Transverse colon (tissue), 4 donors: ENCODE data around the gene LRRC75A.

ENCODE experiments used
- POLR2AphosphoS5 ChIP-seq, 3 donors: sonication (generic); formaldehyde crosslinking; IDR thresholded peaks; one replicate each; pipeline ENCODE4 v1.6.1; 2016; ENCODE audit warnings: antibody characterized with exemption in 3 of 3
- TF ChIP-seq, protein P1 (sequence below), 5 experiments: fragments of 200-600 bp in 3 of 5; fragments of 450-650 bp in 2 of 5; sonication (generic) in 3 of 5; IDR thresholded peaks; 1 replicate in 2 of 5; 2 replicates in 3 of 5; pipeline ENCODE4 v1.5.1; 2016 to 2017; ENCODE audit warnings: antibody characterized with exemption in 5 of 5, inconsistent platforms in 3 of 5, mild to moderate bottlenecking in 2 of 5, moderate library complexity in 1 of 5

- TF ChIP-seq, protein P1, sequence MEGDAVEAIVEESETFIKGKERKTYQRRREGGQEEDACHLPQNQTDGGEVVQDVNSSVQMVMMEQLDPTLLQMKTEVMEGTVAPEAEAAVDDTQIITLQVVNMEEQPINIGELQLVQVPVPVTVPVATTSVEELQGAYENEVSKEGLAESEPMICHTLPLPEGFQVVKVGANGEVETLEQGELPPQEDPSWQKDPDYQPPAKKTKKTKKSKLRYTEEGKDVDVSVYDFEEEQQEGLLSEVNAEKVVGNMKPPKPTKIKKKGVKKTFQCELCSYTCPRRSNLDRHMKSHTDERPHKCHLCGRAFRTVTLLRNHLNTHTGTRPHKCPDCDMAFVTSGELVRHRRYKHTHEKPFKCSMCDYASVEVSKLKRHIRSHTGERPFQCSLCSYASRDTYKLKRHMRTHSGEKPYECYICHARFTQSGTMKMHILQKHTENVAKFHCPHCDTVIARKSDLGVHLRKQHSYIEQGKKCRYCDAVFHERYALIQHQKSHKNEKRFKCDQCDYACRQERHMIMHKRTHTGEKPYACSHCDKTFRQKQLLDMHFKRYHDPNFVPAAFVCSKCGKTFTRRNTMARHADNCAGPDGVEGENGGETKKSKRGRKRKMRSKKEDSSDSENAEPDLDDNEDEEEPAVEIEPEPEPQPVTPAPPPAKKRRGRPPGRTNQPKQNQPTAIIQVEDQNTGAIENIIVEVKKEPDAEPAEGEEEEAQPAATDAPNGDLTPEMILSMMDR (IDR thresholded peaks at IDR 0.05), result no peak
- peak in 1 of 3 donors; percentile 22 for TF ChIP-seq POLR2AphosphoS5 (IDR thresholded peaks at IDR 0.05)
Measured at GRCh38 chr17:16406742-16407674, 85.0 kb downstream of the LRRC75A start.
